GM12864 (cell line): ENCODE results near the gene CCDC192.

Source experiments
- DNase-seq: peaks from one replicate; pipeline ENCODE4 v3.0.0-alpha.2; 2011; ENCODE audit warnings: low read depth
- H3K4me3 ChIP-seq: 2 replicates; pipeline ENCODE4 v1.5.1; 2011; ENCODE audit warnings: mild to moderate bottlenecking, low read depth, low read length, control low read depth
- CTCF ChIP-seq: IDR thresholded peaks from 2 replicates; pipeline ENCODE4 v1.5.1; 2011; ENCODE audit warnings: low read depth, mild to moderate bottlenecking, moderate library complexity, low read length, control low read depth, inconsistent platforms; ENCODE audit errors: missing control alignments

The CCDC192 gene

GRCh38 chr5:127886081-127886480 is 182.9 kb downstream of the CCDC192 start:
- TF ChIP-seq CTCF, result no peak
- H3K4me3 ChIP-seq, result no peak overlapping the region
- no peak for DNase-seq

GRCh38 chr5:127887282-127887681 is 184.1 kb downstream of the CCDC192 start:
- DNase-seq, result no peak
- TF ChIP-seq CTCF, result no peak
- H3K4me3 ChIP-seq, result no peak overlapping the region

GRCh38 chr5:127891942-127892341 is 188.8 kb downstream of the CCDC192 start:
- no peak overlapping the region for H3K4me3 ChIP-seq
- DNase-seq, result no peak
- TF ChIP-seq CTCF, result no peak

- DNase-seq, result no peak
- no peak for TF ChIP-seq CTCF
- no peak overlapping the region for H3K4me3 ChIP-seq
Observed at GRCh38 chr5:127892467-127893207, 189.4 kb downstream of the CCDC192 start.

GRCh38 chr5:127893232-127893631 is 190.0 kb downstream of the CCDC192 start:
- TF ChIP-seq CTCF, result no peak
- DNase-seq, result no peak
- H3K4me3 ChIP-seq, result no peak overlapping the region

GRCh38 chr5:127894461-127894860 is 191.3 kb downstream of the CCDC192 start:
- no peak overlapping the region for H3K4me3 ChIP-seq
- no peak for DNase-seq
- TF ChIP-seq CTCF, result no peak
